ENCODE results near the gene POF1B.
"Not testable (repeated sequence)": the region's sequence is repeated elsewhere in the genome, so short reads cannot be mapped to it uniquely, and the experiment has no call there.

POF1B gene, protein sequence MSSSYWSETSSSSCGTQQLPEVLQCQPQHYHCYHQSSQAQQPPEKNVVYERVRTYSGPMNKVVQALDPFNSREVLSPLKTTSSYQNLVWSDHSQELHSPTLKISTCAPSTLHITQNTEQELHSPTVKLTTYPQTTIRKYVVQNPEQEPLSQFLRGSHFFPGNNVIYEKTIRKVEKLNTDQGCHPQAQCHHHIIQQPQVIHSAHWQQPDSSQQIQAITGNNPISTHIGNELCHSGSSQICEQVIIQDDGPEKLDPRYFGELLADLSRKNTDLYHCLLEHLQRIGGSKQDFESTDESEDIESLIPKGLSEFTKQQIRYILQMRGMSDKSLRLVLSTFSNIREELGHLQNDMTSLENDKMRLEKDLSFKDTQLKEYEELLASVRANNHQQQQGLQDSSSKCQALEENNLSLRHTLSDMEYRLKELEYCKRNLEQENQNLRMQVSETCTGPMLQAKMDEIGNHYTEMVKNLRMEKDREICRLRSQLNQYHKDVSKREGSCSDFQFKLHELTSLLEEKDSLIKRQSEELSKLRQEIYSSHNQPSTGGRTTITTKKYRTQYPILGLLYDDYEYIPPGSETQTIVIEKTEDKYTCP

DNA sequence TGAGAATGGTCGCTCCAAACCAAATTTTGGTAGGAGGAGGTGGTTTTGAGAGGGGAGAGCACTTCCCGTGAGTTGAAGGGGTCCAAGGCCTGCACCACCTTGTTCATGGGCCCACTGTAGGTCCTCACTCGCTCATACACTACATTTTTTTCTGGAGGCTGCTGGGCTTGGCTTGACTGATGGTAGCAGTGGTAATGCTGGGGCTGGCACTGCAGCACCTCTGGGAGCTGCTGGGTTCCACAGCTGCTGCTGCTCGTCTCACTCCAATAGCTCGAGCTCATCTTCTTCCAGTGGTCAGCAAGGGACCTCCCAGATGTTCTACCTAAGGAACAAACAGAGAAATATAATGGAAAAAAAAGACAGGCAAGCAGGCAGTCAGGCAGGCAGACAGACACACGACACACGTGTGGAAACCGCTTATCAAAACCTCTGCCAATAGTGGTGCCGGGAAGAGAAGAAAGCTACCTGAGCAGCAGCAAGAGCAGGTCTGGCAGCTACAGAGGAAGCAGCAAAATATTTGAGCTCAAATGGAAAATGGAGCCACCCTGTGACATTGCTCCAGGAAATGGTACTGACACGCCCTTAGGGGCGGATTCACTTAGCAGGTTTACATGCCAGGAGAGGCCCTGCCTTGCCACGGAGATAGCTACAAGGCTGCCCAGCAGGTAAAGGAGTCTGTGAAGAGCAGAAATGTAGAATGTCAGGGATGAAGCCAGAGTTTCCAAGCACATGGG, at the start of gene POF1B:
TSS of gene POF1B (minus strand) at position 492 of the 734 bp plus-strand sequence. CDS start at position 281, 211 bp downstream.
- DNase-seq, result peak; percentile 55

- no peak for DNase-seq
These were observed 49.6 kb upstream of the POF1B start for GRCh38 chrX:85429066-85429465.

GRCh38 chrX:85419293-85419692, 39.8 kb upstream of the POF1B start:
- no peak for DNase-seq

GRCh38 chrX:85391878-85392238, 12.4 kb upstream of the POF1B start:
- no peak for DNase-seq

DNA sequence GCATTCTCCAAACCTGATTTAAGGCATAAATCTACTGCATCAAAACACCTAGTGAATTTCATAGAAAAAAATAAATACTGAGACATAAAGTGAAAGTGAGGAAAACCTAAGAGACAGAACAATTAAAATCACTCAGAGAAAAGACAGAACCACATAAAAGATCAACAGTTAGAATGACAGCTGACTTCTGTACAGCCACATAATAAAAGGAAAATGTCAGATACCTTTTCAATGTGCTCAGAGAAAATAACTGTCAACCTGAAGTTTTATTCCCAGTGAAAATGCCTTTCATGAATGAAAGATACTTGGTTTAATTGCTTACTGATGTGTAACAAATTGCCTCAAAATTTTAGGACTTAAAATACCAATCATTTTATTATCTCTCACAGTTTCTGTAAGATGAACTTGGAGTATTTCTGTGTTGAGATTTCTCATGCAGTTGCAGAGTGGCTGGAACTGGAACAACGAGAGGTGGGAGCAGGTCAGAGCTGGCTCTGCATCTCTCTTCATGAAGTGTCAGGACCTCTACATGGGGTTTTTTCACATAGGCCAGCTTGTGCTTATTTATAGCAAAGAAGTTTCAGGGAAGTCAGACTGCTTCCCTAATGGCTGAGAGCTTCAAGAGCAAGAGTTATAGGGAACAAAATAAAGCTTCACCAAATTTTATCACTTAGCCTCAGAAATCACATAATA, 11.9 kb upstream of the POF1B start:
- DNase-seq, result no peak

GRCh38 chrX:85381602-85382001, 2.1 kb upstream of the POF1B start:
- DNase-seq, result no peak

DNA sequence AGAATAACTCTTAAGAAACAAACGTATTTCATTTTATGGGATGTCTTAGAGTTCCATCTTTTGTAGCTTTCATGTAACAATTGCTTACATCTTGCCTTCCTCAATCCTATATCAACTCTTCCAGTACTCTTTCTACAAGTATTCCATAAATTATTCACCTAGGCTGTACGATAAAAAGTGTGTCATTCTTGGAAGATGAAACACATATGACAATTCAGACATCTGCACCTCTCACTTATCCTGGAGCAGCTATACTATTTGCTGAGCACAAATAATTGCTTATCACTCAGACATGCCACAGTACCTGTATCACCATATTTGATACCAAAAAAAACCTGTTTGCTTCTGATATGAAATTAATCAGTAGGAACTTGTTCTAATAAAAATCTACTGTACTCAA, 1.0 kb downstream of the POF1B start:
- no peak for DNase-seq

DNA sequence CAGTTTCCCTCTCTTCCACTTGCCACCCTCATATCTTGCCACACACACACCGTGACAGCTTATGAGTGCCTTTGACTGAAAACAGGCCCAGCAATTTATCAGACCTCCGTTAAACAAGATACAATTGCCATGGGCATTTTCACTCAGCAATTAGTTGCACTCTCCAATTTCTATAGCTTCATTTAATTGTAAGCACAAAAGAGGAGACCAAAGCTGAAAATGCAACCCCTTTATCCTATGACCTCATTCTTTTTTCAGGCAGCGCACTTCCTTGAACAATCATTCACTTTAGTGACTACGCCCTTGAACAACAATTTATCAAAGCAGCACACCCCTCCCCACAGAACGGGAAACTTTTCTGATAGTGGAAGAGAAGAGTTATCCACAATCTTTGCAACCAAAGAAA, 4.1 kb downstream of the POF1B start:
- no peak for DNase-seq

DNA sequence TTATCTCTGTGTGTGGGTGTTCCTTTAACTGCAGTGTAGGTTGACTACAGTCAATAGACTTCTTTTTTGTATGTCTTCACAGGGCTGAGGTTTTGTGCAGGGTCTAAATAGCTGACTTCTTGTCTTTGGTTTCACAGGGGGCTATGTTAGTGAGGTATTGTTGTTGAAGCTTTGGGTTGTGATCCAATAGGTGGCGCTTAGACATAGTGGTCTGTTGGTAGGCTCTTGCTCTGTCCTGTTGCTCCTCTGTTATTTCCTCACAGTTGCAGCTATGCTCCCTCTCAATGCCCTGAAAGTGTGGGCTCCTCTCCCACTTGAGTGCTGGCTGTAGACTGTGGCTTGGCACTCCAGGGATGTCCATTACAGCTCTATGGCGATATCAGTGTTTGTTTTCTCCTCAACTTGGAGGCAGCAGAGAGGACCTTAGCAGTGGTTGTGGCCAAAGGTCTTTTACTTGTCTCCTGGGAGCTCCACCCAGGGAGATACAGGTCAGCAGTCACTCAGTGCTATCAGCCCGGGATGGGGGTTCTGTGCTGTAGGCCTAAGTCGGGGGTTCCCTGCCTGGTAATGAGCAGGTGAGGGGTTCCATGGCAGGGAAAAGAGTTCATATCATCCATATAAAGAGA, 14.0 kb downstream of the POF1B start:
- peak; percentile 49 for DNase-seq

GRCh38 chrX:85359051-85359450, 20.4 kb downstream of the POF1B start:
- no peak for DNase-seq

DNA sequence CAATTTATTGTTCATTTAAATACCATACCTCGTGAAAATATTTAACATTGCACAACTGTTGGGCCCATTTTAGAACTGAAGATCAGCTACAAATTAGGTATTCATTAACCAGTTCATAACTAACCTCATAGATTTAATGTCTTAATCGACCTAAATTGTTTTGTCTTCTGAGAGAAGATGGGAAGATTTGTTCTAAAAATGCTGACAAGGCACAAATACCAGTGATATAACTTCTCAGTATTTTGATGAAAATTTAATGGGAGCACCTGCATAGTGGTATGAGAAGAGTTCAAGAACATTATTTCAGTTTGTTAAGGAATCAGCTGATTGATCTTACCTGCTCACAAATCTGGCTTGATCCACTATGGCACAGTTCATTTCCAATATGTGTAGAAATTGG, 33.9 kb downstream of the POF1B start:
- DNase-seq, result no peak

- DNase-seq, result no peak
These were observed 52.5 kb downstream of the POF1B start for GRCh38 chrX:85327060-85327333.

GRCh38 chrX:85326234-85327059, 53.0 kb downstream of the POF1B start:
- no peak for DNase-seq

GRCh38 chrX:85311348-85311747, 68.1 kb downstream of the POF1B start:
- not testable (repeated sequence) for DNase-seq

DNA sequence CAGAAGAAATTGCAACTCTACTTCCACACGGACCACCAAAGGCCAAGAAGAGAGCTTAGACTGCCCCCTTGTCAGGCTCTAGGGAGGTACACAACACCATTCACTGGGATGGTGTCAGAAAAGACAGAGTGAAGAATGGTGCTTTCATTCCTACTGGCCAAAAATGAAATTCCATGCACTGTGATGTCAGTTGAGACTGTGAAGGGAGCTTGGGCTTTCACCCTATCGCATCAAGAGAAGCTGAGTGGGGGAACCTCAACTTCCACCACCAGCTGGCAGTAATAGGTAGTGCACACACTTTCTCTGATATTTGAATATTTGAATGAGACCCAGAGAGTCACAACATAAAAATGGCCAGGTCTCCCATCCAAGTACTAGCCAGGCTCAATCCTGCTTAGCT, 69.7 kb downstream of the POF1B start:
- DNase-seq, result no peak

DNA sequence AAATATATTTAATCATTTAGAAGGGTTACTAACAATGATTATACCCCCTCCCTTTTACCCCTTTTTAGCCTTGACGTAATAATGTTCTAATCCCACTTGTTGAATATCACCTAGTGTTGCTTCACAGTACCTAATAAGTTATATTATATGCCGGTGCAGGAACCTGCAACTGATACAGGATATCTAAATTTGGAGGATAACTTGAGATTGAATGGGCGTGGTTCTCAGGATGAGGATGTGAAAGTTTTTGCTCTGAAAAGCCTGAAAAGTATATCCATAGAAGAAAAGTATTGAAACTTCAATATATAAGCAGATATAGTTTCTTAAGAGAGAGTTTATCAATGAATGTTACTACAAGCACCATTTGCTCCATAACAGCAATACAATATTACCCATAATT, 75.9 kb downstream of the POF1B start:
- DNase-seq, result no peak

GRCh38 chrX:85288992-85289723, 90.3 kb downstream of the POF1B start:
- no peak for DNase-seq

- DNase-seq, result not testable (repeated sequence)
These were observed 94.2 kb downstream of the POF1B start for GRCh38 chrX:85285286-85285685.

DNA sequence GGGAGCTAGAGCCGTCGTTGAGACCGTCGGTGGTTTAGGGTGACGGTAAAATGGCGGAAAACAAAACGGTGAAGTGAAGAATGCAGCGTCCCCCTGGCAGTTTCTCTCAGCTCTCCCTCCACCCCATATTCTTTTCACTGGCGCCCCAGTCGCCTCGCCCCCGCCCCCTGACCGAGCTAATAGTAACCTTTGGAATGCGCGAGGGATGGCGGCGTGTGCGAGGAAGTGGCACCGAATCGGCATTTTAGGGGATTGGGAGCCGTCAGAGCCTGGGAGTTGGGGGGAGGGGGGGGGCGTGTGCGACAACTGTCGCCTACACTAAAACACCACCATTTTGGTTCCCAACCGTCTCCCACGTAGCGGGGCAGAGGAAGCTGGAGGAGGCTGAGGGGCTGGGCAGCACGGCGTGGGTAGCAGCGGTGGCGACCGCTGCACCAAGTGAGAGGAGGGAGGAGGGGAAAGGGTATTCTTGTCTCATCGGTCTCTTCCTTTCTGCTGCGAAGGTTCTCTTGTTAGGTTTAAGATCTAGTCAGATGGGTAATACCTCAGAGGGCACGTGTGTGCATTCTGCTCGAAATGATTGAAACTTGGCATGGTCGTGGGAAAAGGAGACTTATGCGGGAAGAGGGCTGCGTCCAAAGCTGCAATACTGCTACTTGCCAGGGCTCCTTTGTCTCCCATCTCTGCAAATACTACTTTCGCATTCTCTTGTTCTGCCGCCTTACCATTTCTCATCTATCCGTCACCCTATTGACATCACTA, 134.8 kb downstream of the POF1B start:
- peak; percentile 56 for DNase-seq

DNA sequence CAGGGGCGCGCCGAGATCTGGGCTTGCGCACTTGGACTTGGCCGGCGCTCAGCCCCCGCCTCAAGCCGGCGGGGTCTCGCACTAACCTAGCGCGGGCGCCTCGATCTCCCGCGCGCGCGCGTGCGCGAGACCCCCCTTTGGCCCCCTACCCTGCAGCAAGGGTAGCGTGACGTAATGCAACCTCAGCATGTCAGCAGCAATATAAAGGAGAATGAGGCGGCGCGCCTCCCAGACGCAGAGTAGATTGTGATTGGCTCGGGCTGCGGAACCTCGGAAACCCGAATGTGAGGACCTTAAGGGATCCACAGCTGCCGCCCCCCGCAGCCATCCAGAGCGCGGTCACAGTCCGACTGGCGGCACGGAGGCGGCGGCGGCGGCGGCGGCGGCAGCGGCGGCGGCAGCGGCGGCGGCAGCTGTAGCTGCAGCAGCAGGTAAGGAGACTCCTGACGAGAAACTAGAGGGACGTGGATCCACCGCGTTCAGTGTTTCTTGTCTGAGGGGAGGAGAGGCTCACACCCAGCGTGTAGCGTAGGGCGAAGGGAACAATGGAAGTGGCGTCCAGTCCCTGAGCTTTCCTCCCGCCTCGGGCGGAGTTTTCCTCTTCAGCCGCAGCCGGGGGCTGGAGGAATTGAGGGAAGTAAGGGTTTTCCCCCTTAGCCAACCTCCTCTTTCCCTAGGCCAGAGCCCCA, 135.6 kb downstream of the POF1B start, which contains the start of the genes SATL1 and ZNF711:
TSS of gene SATL1 (minus strand) at position 19 of the 689 bp plus-strand sequence. CDS start 134,811 bp downstream, outside the sequence.
TSS of gene ZNF711 (plus strand) at position 231 of the 689 bp plus-strand sequence. CDS start 3,582 bp downstream, outside the sequence.
- DNase-seq, result peak; percentile 90

All from islet precursor cell (in vitro differentiated cells).